ENCODE results near the gene CFAP74. TPM values are rescaled to one million over a fixed set of nuclear protein-coding genes. Genes with fewer than 3 reads are reported as not detected.

Gene CFAP74
- total RNA-seq, 3 donors from 2014 or later (not counting 1 experiment from before 2014, with no cell fraction given): not detected

- no peaks in the 10 kb centered on the region for H3K36me3 ChIP-seq (ENCODE audit: control insufficient read depth, insufficient read depth, low read length)
Measured at GRCh38 chr1:1954831-1955441, 48.6 kb downstream of the CFAP74 start.

DNA sequence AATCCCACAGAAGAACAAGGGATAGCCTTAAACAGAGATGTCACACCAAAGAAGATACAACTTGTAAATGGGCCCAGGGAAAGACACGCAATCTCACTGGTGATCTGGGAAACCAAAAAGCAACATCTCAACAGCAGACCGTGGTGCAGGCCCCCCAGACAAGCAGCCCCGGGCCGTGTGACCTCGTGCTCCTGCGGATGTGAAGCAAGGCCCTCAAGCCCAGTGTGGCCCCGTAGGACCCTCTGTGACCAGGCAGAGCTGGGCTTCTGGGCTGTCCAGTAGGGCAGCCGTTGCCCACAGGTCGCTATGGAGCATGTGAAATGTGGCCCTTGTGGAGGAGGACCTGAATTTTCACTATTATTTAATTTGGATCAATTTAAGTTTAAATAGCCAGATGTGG is 49.6 kb downstream of the CFAP74 start:
- Histone ChIP-seq H3K27ac (ENCODE audit: low read length) (no peak overlapping the region), H3K4me1 (ENCODE audit: control insufficient read depth, insufficient read depth, low read length) (peaks cover 6% of the 10 kb centered on the region), H3K4me3 (ENCODE audit: low read length) (no peak overlapping the region), H3K27me3 (ENCODE audit: control insufficient read depth, insufficient read depth, low read length) (no peaks in the 10 kb centered on the region), H3K9me3 (ENCODE audit: control insufficient read depth, insufficient read depth, low read length) (peaks cover 8% of the 10 kb centered on the region), H3K36me3 (ENCODE audit: control insufficient read depth, insufficient read depth, low read length) (no peaks in the 10 kb centered on the region)
- Mint-ChIP-seq H3K4me3 (no peak overlapping the region), H3K36me3 (no peaks in the 10 kb centered on the region), H3K27ac (peak overlapping the region in 1 of 2 donors; percentile 18), H3K4me1 (peaks cover 0 to 6% of the 10 kb centered on the region in 2 donors), H3K27me3 (ENCODE audit: low read depth in 2 of 2) (peaks cover 7% of the 10 kb centered on the region in 2 donors), H3K9me3 (peaks cover 0 to 2% of the 10 kb centered on the region in 2 donors)
- TF ChIP-seq, protein P1, sequence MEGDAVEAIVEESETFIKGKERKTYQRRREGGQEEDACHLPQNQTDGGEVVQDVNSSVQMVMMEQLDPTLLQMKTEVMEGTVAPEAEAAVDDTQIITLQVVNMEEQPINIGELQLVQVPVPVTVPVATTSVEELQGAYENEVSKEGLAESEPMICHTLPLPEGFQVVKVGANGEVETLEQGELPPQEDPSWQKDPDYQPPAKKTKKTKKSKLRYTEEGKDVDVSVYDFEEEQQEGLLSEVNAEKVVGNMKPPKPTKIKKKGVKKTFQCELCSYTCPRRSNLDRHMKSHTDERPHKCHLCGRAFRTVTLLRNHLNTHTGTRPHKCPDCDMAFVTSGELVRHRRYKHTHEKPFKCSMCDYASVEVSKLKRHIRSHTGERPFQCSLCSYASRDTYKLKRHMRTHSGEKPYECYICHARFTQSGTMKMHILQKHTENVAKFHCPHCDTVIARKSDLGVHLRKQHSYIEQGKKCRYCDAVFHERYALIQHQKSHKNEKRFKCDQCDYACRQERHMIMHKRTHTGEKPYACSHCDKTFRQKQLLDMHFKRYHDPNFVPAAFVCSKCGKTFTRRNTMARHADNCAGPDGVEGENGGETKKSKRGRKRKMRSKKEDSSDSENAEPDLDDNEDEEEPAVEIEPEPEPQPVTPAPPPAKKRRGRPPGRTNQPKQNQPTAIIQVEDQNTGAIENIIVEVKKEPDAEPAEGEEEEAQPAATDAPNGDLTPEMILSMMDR (IDR thresholded peaks at IDR 0.05): no peak
- intact Hi-C loops (cut with micrococcal nuclease): no loop called here
- ATAC-seq: no peak
- no peak for DNase-seq
- WGBS (ENCODE audit: insufficient coverage): 89% methylated on average over 9 of the region's 9 CpGs

More at GRCh38 chr1:1954831-1955441, 48.6 kb downstream of the CFAP74 start:
- H3K4me3 ChIP-seq (ENCODE audit: low read length): no peak overlapping the region
- intact Hi-C loops (cut with micrococcal nuclease): no loop called here
- H3K27me3 ChIP-seq (ENCODE audit: control insufficient read depth, insufficient read depth, low read length): no peaks in the 10 kb centered on the region
- Mint-ChIP-seq H3K4me3 (no peak overlapping the region), H3K27ac (peak overlapping the region in 1 of 2 donors; percentile 79), H3K36me3 (no peaks in the 10 kb centered on the region), H3K9me3 (peaks cover 0 to 2% of the 10 kb centered on the region in 2 donors), H3K27me3 (ENCODE audit: low read depth in 2 of 2) (peaks cover 2 to 6% of the 10 kb centered on the region in 2 donors), H3K4me1 (peaks cover 0 to 6% of the 10 kb centered on the region in 2 donors)
- H3K27ac ChIP-seq (ENCODE audit: low read length): no peak overlapping the region
- TF ChIP-seq, protein P1 (IDR thresholded peaks at IDR 0.05): no peak
- H3K4me1 ChIP-seq (ENCODE audit: control insufficient read depth, insufficient read depth, low read length): peaks cover 6% of the 10 kb centered on the region
- 79% methylated on average over 46 of the region's 46 CpGs for WGBS (ENCODE audit: insufficient coverage)
- ATAC-seq (peak in 1 of 3 donors; percentile 53), DNase-seq (no peak)
- peaks cover 8% of the 10 kb centered on the region for H3K9me3 ChIP-seq (ENCODE audit: control insufficient read depth, insufficient read depth, low read length)

DNA sequence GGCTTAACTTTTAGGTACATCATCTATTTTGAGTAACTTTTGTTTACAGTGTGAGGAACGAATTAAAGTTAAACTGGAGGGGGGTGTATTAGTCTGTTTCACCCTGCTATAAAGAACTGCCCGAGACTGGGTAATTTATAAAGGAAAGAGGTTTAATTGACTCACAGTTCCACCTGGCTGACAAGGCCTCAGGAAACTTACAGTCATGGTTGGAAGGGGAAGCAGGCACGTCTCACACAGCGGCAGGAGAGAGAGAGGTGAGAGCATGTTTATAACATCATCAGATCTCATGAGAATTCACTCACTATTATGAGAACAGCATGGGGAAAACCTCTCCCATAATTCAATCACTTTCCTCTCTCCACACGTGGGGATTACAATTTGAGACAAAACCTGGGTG is 52.6 kb downstream of the CFAP74 start:
- H3K36me3 ChIP-seq (ENCODE audit: control insufficient read depth, insufficient read depth, low read length): no peaks in the 10 kb centered on the region
- peaks cover 0 to 2% of the 10 kb centered on the region in 2 donors for H3K9me3 Mint-ChIP-seq
- 75% methylated on average over 5 of the region's 5 CpGs for WGBS (ENCODE audit: insufficient coverage)
- ATAC-seq (no peak), DNase-seq (no peak)
- peaks cover 0 to 6% of the 10 kb centered on the region in 2 donors for H3K4me1 Mint-ChIP-seq
- H3K4me1 ChIP-seq (ENCODE audit: control insufficient read depth, insufficient read depth, low read length): peaks cover 6% of the 10 kb centered on the region
- no peak overlapping the region for H3K4me3 Mint-ChIP-seq
- peaks cover 8% of the 10 kb centered on the region for H3K9me3 ChIP-seq (ENCODE audit: control insufficient read depth, insufficient read depth, low read length)
- TF ChIP-seq, protein P1 (IDR thresholded peaks at IDR 0.05): no peak
- no peak overlapping the region for H3K4me3 ChIP-seq (ENCODE audit: low read length)
- H3K27ac Mint-ChIP-seq: no peak overlapping the region
- intact Hi-C loops (cut with micrococcal nuclease): no loop called here
- no peaks in the 10 kb centered on the region for H3K27me3 ChIP-seq (ENCODE audit: control insufficient read depth, insufficient read depth, low read length)
- no peak overlapping the region for H3K27ac ChIP-seq (ENCODE audit: low read length)
- peaks cover 3 to 7% of the 10 kb centered on the region in 2 donors for H3K27me3 Mint-ChIP-seq (ENCODE audit: low read depth in 2 of 2)
- no peaks in the 10 kb centered on the region for H3K36me3 Mint-ChIP-seq
